ENCODE data around the gene CFAP61.

DNA sequence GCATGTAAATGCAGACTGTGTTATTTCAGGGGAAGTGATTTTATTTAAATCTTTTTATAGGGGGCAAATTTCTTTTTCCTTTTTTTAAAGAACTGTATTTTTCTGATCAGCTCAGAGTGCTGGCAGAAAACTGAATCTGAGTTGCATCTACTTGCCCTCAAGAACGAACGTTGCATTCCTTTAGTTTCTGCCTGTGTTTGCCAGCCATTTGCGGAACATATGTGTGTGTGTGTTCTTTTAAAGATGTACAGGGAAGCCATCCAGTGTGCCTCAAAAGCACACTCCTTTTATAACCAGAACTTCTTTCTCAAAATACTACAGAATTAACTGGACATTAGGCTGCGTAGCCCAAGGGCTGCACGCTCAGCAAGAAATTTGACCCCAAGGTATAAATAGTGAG, 289.7 kb downstream of the CFAP61 start:
- TF ChIP-seq CTCF (IDR thresholded peaks at IDR 0.05; ENCODE audit: insufficient read depth, low read depth, low read length) (no peak), EZH2 (IDR thresholded peaks at IDR 0.05; ENCODE audit: insufficient read depth, low read length) (no peak)

All from astrocyte (in vitro differentiated cells and primary cell).